Heart left ventricle (tissue), 13 donors: ENCODE measurements around the gene RCBTB1.

Experiments used
- POLR2A ChIP-seq, 2 donors: fragments of 450-650 bp; IDR thresholded peaks; one replicate each; pipeline ENCODE4 v1.6.1; 2017; ENCODE audit warnings: antibody characterized with exemption in 2 of 2, mild to moderate bottlenecking in 2 of 2, moderate library complexity in 2 of 2
- TF ChIP-seq, protein P1 (sequence below), 12 donors: fragments of 200-600 bp; sonication (generic) in 4 of 12; IDR thresholded peaks; one replicate each; pipeline versions ENCODE4 v1.5.0 to v1.8.0; 2018 to 2022; ENCODE audit warnings: antibody characterized with exemption in 12 of 12, mild to moderate bottlenecking in 5 of 12
- donor health status: ischemic (EF 13 %, LVEDD 7.1; RV severe dilation, severe dysfunction).
- donor health status: DM: no; HTN: yes; CAD: no.
- donor health status: DM: no; HTN: no; CAD: no.
- donor health status: ischemic (EF 25% LVEDD 6.9; RV normal size, moderate dysfunction).
- donor health status: ischemic (EF 25% LVEDD 5.7; RV mildly dilated, moderate dysfunction).
- donor health status: ischemic (EF 35%, LVEDD 5.7; RV mildly dilated, moderate dysfunction).
- donor health status: nonischemic (EF 11% LVEDD 7.7; RV severe dilation, severe dysfunction).
- donor health status: DM: yes; HTN: yes; CAD: no.
- donor health status: PGD.
- donor health status: ischemic (EF 29% LVEDD 5.4; RV normal size, mild dysfunction).
- donor health status: nonischemic (EF 23%, LVEDD 6.1; RV moderate dilation, normal function).

DNA sequence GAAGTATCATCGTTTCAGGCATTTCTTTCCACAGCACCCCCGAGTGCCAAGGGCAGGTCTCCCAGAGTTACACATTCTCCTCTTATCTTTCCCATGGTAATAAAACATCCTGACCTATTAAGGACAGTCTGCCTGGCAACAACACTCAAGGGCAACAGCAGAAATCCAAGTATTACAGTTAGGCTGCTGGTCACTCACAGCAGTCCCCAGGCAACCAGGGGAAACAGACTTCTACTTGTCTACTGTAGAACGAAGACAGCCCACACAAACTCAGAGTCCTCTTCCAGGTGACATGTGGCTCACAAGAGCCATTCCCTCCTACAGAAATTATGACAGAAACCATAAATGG lies 24.3 kb downstream of the RCBTB1 start:
- TF ChIP-seq, protein P1, sequence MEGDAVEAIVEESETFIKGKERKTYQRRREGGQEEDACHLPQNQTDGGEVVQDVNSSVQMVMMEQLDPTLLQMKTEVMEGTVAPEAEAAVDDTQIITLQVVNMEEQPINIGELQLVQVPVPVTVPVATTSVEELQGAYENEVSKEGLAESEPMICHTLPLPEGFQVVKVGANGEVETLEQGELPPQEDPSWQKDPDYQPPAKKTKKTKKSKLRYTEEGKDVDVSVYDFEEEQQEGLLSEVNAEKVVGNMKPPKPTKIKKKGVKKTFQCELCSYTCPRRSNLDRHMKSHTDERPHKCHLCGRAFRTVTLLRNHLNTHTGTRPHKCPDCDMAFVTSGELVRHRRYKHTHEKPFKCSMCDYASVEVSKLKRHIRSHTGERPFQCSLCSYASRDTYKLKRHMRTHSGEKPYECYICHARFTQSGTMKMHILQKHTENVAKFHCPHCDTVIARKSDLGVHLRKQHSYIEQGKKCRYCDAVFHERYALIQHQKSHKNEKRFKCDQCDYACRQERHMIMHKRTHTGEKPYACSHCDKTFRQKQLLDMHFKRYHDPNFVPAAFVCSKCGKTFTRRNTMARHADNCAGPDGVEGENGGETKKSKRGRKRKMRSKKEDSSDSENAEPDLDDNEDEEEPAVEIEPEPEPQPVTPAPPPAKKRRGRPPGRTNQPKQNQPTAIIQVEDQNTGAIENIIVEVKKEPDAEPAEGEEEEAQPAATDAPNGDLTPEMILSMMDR (IDR thresholded peaks at IDR 0.05) = no peak
- no peak for TF ChIP-seq POLR2A (IDR thresholded peaks at IDR 0.05)
